Right atrium auricular region (tissue), 2 donors: Measurements from ENCODE around the gene RBP3. TPM values are rescaled to one million over a fixed set of nuclear protein-coding genes. Genes with fewer than 3 reads are reported as not detected.

Experiments
- DNase-seq: peaks from one replicate; pipeline ENCODE4 v3.0.0-alpha.2; 2019; ENCODE audit warnings: low spot score
- H3K27ac ChIP-seq, 2 donors: fragments of 200-600 bp; sonication (generic); 1 replicate in 1 of 2; 2 replicates in 1 of 2; pipeline ENCODE4 v1.5.1; 2016 to 2019
- H3K27me3 ChIP-seq, 2 donors: fragments of 200-600 bp; sonication (generic); one replicate each; pipeline versions ENCODE4 v1.5.1 to v1.6.0; 2017 to 2019
- H3K36me3 ChIP-seq: fragments of 200-600 bp; sonication (generic); one replicate; pipeline ENCODE4 v1.5.1; 2016
- H3K4me1 ChIP-seq, 2 donors: fragments of 200-600 bp; sonication (generic); one replicate each; pipeline versions ENCODE4 v1.5.1 to v1.6.0; 2017 to 2019
- H3K4me3 ChIP-seq, 2 donors: fragments of 200-600 bp; sonication (generic); 1 replicate in 1 of 2; 2 replicates in 1 of 2; pipeline ENCODE4 v1.5.1; 2017 to 2019; ENCODE audit warnings: mild to moderate bottlenecking in 1 of 2, moderate library complexity in 1 of 2
- H3K9me3 ChIP-seq, 2 donors: fragments of 200-600 bp; sonication (generic); one replicate each; pipeline ENCODE4 v1.5.1; 2019
- total RNA-seq, 2 donors: library from RNA; depleted of rRNA; stranded (reverse); fragments of >200 nt; gene quantifications; one replicate each; pipeline ENCODE4 v1.1.0, GENCODE V29; 2016
- TF ChIP-seq, protein P1 (sequence below), 2 donors: fragments of 200-600 bp; sonication (generic); IDR thresholded peaks; one replicate each; pipeline ENCODE4 v1.5.1; 2019; ENCODE audit warnings: antibody characterized with exemption in 2 of 2

Gene RBP3
- total RNA-seq, 2 donors from 2014 or later: not detected

DNA sequence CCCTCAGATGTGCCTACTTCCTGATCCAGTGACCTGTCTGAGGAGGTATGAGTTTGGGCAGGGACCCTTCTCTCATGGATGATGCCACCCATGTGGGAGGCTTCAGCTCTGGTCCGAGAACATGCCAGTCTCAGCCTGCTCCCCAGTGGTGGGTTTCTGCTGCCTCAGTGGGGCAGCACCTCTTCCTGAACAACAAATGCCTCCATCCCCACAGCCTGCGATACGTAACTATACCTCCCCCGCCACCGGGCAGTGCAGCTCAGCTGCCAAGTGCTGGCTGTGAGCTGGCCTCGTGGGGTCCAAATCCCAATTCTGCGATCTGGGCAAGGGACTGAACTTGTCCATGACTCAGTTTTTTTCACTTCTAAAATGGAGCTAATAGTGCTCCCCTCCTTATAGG, 45.1 kb upstream of the RBP3 start:
- H3K9me3 ChIP-seq: no peaks in the 10 kb centered on the region
- TF ChIP-seq, protein P1, sequence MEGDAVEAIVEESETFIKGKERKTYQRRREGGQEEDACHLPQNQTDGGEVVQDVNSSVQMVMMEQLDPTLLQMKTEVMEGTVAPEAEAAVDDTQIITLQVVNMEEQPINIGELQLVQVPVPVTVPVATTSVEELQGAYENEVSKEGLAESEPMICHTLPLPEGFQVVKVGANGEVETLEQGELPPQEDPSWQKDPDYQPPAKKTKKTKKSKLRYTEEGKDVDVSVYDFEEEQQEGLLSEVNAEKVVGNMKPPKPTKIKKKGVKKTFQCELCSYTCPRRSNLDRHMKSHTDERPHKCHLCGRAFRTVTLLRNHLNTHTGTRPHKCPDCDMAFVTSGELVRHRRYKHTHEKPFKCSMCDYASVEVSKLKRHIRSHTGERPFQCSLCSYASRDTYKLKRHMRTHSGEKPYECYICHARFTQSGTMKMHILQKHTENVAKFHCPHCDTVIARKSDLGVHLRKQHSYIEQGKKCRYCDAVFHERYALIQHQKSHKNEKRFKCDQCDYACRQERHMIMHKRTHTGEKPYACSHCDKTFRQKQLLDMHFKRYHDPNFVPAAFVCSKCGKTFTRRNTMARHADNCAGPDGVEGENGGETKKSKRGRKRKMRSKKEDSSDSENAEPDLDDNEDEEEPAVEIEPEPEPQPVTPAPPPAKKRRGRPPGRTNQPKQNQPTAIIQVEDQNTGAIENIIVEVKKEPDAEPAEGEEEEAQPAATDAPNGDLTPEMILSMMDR (IDR thresholded peaks at IDR 0.05): no peak
- H3K4me1 ChIP-seq: peaks cover 0 to 23% of the 10 kb centered on the region in 2 donors
- DNase-seq: no peak
- H3K27me3 ChIP-seq: no peaks in the 10 kb centered on the region
- H3K4me3 ChIP-seq: no peak overlapping the region
- no peak overlapping the region for H3K27ac ChIP-seq
- no peaks in the 10 kb centered on the region for H3K36me3 ChIP-seq

DNA sequence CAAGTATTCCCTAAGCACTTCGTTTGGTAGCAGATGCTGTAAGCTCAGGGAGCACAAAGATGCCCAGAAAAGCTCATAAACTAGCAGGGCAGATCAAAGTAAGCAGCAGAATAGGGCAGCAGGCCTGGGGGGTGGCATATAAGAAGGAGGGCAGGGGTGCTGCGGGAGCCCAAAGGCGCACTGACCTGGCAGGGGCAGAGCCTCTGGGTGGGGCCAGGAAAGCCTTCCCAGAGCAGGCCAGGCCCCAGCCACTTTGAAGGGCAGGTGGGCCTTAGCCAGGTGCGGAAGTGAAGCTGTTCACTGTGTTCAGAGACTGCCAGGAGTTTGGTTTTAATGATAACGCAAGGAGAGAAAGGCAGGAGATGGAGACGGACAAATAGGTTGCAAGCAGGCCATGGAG, 44.3 kb upstream of the RBP3 start:
- no peak for DNase-seq
- Histone ChIP-seq H3K27me3 (no peaks in the 10 kb centered on the region), H3K9me3 (no peaks in the 10 kb centered on the region), H3K4me1 (peaks cover 0 to 23% of the 10 kb centered on the region in 2 donors), H3K27ac (no peak overlapping the region), H3K4me3 (no peak overlapping the region), H3K36me3 (no peaks in the 10 kb centered on the region)
- TF ChIP-seq, protein P1 (IDR thresholded peaks at IDR 0.05): no peak

DNA sequence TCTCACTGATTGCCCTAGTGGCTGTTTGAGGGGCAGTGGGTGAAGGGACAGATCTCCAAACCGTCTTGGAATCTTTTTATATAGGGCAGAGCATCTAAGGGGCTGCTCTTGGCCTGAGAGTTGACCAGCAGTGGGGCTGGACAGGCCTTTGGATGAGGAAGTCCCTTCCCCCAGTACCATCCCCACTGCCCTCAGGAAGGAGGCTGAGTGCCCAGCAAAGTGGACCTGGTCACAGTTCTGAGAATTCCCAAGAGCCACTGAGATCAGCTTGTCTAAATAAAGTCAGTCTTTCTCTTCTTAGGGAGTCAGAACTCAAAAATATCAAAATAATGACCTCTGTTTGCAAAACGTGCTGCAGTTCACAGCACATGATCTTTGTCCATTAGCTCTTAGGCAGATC, 42.6 kb upstream of the RBP3 start:
- Histone ChIP-seq H3K9me3 (no peaks in the 10 kb centered on the region), H3K4me1 (peaks cover 0 to 14% of the 10 kb centered on the region in 2 donors), H3K27ac (no peak overlapping the region), H3K27me3 (no peaks in the 10 kb centered on the region), H3K36me3 (no peaks in the 10 kb centered on the region), H3K4me3 (no peak overlapping the region)
- DNase-seq: no peak
- TF ChIP-seq, protein P1 (IDR thresholded peaks at IDR 0.05): no peak

DNA sequence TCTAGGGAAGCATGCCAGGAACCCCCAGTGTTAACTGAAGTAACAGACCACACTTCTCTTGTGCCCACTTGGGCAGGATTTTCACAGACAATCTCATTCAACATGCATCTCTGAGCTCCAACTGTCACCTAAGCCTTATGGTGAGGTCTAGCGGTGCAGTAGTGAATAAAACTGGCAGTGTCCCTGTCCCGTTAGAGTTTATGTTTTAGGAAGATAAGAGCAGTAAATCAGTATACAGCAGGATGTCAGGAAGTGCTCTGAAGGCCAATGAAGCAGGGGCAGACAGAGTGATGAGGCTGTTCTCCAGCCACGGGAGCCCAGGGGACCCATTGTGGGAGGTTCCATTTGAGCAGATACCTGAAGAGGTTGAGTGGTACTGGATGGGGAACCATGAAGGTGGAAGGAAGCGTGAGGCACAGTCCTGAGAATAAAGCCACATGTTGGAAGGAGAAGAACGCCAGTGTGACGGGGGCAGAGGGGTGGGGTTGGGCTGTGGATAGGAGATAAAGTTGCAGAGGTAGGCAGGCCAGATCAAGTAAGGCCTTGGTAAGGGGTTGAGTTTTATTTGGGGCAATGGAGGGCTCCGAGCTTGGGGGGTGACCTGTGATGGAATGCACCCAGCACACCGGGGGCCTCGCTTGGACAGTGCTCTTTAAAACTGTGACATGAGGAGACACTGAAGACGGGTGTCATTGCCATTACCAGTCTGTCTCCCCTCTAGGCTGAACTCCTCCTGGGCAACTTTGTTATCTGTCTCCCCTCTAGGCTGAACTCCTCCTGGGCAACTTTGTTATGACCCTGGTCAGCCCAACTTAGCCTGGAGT, 41.6 kb upstream of the RBP3 start:
- no peak overlapping the region for H3K27ac ChIP-seq
- H3K4me1 ChIP-seq: peaks cover 0 to 6% of the 10 kb centered on the region in 2 donors
- TF ChIP-seq, protein P1 (IDR thresholded peaks at IDR 0.05): no peak
- DNase-seq: no peak
- H3K36me3 ChIP-seq: no peaks in the 10 kb centered on the region
- no peaks in the 10 kb centered on the region for H3K9me3 ChIP-seq
- H3K4me3 ChIP-seq: no peak overlapping the region
- H3K27me3 ChIP-seq: no peaks in the 10 kb centered on the region

DNA sequence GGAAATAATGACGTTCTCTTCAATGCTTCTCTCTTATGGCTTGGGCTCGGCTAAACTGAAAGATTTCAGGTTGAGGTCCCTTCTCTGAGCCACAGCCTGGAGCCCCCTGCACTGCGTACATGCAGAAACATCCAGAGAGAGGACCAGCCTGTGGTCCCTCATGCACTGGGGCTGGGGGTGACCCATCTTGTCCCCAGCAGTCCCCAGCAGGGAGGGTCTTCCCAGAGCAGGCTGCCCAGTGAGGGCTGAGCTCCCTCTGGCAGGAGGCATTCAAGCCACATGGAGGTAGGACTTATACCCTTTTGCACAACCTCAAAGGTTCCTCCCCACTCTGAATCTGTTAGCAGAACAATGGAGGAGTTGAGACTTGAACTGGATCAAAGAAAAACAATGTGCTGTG, 40.8 kb upstream of the RBP3 start:
- Histone ChIP-seq H3K27ac (no peak overlapping the region), H3K4me1 (peaks cover 0 to 10% of the 10 kb centered on the region in 2 donors), H3K4me3 (no peak overlapping the region), H3K36me3 (no peaks in the 10 kb centered on the region), H3K9me3 (no peaks in the 10 kb centered on the region), H3K27me3 (no peaks in the 10 kb centered on the region)
- TF ChIP-seq, protein P1 (IDR thresholded peaks at IDR 0.05): no peak
- no peak for DNase-seq

DNA sequence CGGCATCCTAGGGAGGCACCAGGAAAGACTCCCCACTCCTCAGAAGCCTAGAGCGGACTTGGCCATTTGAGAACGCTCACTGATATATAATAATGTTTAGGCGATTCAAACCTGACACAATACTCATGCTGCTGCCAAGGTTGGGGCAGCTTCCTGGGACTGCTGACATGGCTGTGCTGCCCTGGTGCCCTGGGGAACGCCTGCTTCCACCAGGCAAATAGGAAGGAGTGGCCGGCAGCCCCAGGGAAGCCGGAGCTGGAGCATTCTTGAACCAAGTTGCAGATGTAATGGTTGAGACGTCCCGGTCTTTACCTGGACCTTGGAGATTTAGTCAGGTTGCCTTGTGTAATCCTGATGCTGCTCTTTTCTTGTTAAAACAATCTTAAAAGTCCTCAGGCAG, 39.4 kb upstream of the RBP3 start:
- Histone ChIP-seq H3K27me3 (no peaks in the 10 kb centered on the region), H3K36me3 (no peaks in the 10 kb centered on the region), H3K9me3 (no peaks in the 10 kb centered on the region), H3K4me3 (no peak overlapping the region), H3K27ac (no peak overlapping the region), H3K4me1 (peaks cover 0 to 10% of the 10 kb centered on the region in 2 donors)
- TF ChIP-seq, protein P1 (IDR thresholded peaks at IDR 0.05): no peak
- no peak for DNase-seq
